ENCODE measurements around the gene IMPDH1.

IMPDH1 gene

GRCh38 chr7:128370491-128370890, 39.3 kb downstream of the IMPDH1 start:
- TF ChIP-seq CTCF (IDR thresholded peaks at IDR 0.05; ENCODE audit: low read length) (no peak), EZH2 (IDR thresholded peaks at IDR 0.05; ENCODE audit: borderline replicate concordance, low read length) (no peak)
- no peaks in the 10 kb centered on the region for H3K9me2 ChIP-seq (ENCODE audit: low read depth, low read length)
- no peaks in the 10 kb centered on the region for H3F3A ChIP-seq (ENCODE audit: insufficient read depth, low read length)

DNA sequence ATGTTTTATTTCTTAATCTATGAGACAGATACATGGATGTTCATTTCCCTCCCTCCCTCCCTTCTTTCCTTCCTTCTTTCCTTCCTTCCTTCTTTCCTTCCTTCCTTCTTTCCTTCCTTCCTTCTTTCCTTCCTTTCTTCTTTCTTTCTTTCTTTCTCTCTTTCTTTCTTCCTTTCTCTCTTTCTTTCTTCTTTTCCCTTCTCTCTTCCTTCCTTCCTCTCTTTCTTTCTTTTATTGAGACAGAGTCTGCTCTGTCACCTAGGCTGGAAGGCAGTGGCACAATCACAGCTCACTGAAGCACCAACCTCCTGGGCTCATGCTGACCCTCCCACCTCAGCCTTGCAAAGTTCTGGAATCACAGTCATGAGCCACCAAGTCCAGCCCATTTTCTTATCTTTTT, 42.8 kb downstream of the IMPDH1 start:
- Histone ChIP-seq H3K27ac (ENCODE audit: low read depth, low read length, poor library complexity, severe bottlenecking) (no peak overlapping the region), H3K4me1 (ENCODE audit: insufficient read depth, low read length, severe bottlenecking) (no peaks in the 10 kb centered on the region), H3K79me2 (ENCODE audit: insufficient read depth, low read length) (no peaks in the 10 kb centered on the region), H4K20me1 (ENCODE audit: insufficient read depth, low read length) (no peaks in the 10 kb centered on the region), H3K4me3 (ENCODE audit: low read depth, low read length, poor library complexity, severe bottlenecking) (no peak overlapping the region), H3K9me3 (ENCODE audit: low read length) (no peaks in the 10 kb centered on the region), H2AFZ (ENCODE audit: low read length) (no peak overlapping the region), H3K9ac (ENCODE audit: low read length) (no peak overlapping the region), H3K36me3 (ENCODE audit: insufficient read depth, low read length) (no peaks in the 10 kb centered on the region), H3K27me3 (ENCODE audit: insufficient read depth, low read length) (peaks cover 8% of the 10 kb centered on the region; the same call in 1 of the 2 replicates), H3F3A (ENCODE audit: insufficient read depth, low read length) (no peaks in the 10 kb centered on the region), H3K9me2 (ENCODE audit: low read depth, low read length) (no peaks in the 10 kb centered on the region), H3K4me2 (ENCODE audit: low read length) (no peak overlapping the region)
- TF ChIP-seq EZH2 (IDR thresholded peaks at IDR 0.05; ENCODE audit: borderline replicate concordance, low read length), result no peak
- TF ChIP-seq CTCF (IDR thresholded peaks at IDR 0.05; ENCODE audit: low read length), result no peak

More at GRCh38 chr7:128370491-128370890, 39.3 kb downstream of the IMPDH1 start:
- no peaks in the 10 kb centered on the region for H3K36me3 ChIP-seq (ENCODE audit: insufficient read depth, low read length)
- H3K9ac ChIP-seq (ENCODE audit: low read length), result no peak overlapping the region
- H3K9me3 ChIP-seq (ENCODE audit: low read length), result no peaks in the 10 kb centered on the region; the same call in 1 of the 2 replicates
- no peak overlapping the region for H3K4me3 ChIP-seq (ENCODE audit: low read depth, low read length, poor library complexity, severe bottlenecking)
- no peaks in the 10 kb centered on the region for H4K20me1 ChIP-seq (ENCODE audit: insufficient read depth, low read length)
- H3K4me1 ChIP-seq (ENCODE audit: insufficient read depth, low read length, severe bottlenecking), result no peaks in the 10 kb centered on the region
- H3K4me2 ChIP-seq (ENCODE audit: low read length), result no peak overlapping the region
- H3K27me3 ChIP-seq (ENCODE audit: insufficient read depth, low read length), result peaks cover 14% of the 10 kb centered on the region; the same call in 1 of the 2 replicates
- H3K27ac ChIP-seq (ENCODE audit: low read depth, low read length, poor library complexity, severe bottlenecking), result no peak overlapping the region
- H3K79me2 ChIP-seq (ENCODE audit: insufficient read depth, low read length), result no peaks in the 10 kb centered on the region
- no peak overlapping the region for H2AFZ ChIP-seq (ENCODE audit: low read length)

- H2AFZ ChIP-seq (ENCODE audit: low read length), result no peak overlapping the region
- TF ChIP-seq EZH2 (IDR thresholded peaks at IDR 0.05; ENCODE audit: borderline replicate concordance, low read length) (no peak), CTCF (IDR thresholded peaks at IDR 0.05; ENCODE audit: low read length) (no peak)
- no peak overlapping the region for H3K27ac ChIP-seq (ENCODE audit: low read depth, low read length, poor library complexity, severe bottlenecking)
- no peak overlapping the region for H3K4me3 ChIP-seq (ENCODE audit: low read depth, low read length, poor library complexity, severe bottlenecking)
- no peak overlapping the region for H3K9ac ChIP-seq (ENCODE audit: low read length)
- peaks cover under 1% of the 10 kb centered on the region for H3K4me1 ChIP-seq (ENCODE audit: insufficient read depth, low read length, severe bottlenecking)
- no peaks in the 10 kb centered on the region for H3F3A ChIP-seq (ENCODE audit: insufficient read depth, low read length)
- no peak overlapping the region for H3K4me2 ChIP-seq (ENCODE audit: low read length)
- no peaks in the 10 kb centered on the region for H3K79me2 ChIP-seq (ENCODE audit: insufficient read depth, low read length)
- H4K20me1 ChIP-seq (ENCODE audit: insufficient read depth, low read length), result no peaks in the 10 kb centered on the region
- no peaks in the 10 kb centered on the region for H3K36me3 ChIP-seq (ENCODE audit: insufficient read depth, low read length)
- H3K9me3 ChIP-seq (ENCODE audit: low read length), result no peaks in the 10 kb centered on the region
- H3K27me3 ChIP-seq (ENCODE audit: insufficient read depth, low read length), result peaks cover 8% of the 10 kb centered on the region; the same call in 1 of the 2 replicates
- no peaks in the 10 kb centered on the region for H3K9me2 ChIP-seq (ENCODE audit: low read depth, low read length)
Observed at GRCh38 chr7:128366300-128366699, 43.5 kb downstream of the IMPDH1 start.

All from OCI-LY1 (cell line).